Hepatocyte (in vitro differentiated cells): ENCODE data around the gene FOXM1.

Experiments
- CTCF ChIP-seq: fragments of 200-600 bp; sonication (generic); IDR thresholded peaks from 2 replicates; pipeline ENCODE4 v1.5.1; 2016; ENCODE audit warnings: antibody characterized with exemption, mild to moderate bottlenecking; ENCODE audit not compliant: poor library complexity
- EZH2 ChIP-seq: fragments of 200-600 bp; sonication (generic); IDR thresholded peaks from 2 replicates; pipeline ENCODE4 v1.6.1; 2016; ENCODE audit warnings: antibody characterized with exemption, mild to moderate bottlenecking, borderline replicate concordance
- EZH2phosphoT487 ChIP-seq: fragments of 200-600 bp; sonication (generic); IDR thresholded peaks from one replicate; pipeline ENCODE4 v1.6.1; 2018; ENCODE audit warnings: antibody characterized with exemption, mild to moderate bottlenecking, low read depth, moderate library complexity; ENCODE audit not compliant: unreplicated experiment, severe bottlenecking

DNA sequence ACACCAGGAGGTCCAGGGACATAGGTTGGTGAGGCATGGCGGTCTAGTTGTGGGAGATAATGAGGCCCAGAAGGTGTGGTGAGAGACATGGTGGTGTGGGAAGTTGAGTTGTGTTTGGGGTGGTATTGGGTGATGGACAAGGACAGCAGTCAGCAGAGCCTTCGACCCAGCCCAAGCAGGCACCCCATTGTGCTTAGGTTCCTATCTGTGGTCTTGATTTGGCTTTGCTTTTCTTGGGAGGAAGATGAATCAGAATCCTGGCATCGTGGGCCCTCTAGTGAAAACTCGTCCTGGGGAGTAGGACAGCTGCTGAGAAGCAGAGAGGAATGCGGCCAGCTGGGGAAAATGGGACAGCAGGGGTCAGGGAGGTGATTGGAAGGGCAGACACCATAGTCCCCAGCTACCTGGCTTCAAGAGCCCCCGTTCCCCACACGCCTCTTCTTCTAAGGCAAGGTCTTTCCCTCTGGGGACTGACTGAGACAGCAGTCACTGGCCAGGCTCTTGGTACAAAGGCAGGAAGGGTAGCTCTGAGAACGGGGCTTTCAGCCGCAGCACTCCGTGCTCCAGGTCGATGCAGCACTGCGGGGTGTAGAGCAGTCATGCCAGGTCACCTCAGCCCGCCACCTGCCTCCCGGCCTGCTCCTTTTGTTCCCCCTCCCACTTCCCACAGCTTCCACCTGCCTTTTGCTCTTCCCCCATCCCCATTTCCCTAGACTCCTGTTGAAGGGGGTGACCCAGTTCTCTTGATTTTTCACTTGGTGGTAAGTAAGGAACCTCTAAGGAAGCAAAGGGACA lies 50.1 kb downstream of the FOXM1 start:
- TF ChIP-seq CTCF (no peak), EZH2 (no peak), EZH2phosphoT487 (no peak)
